Measurements from ENCODE around the gene TMEM131L.

GRCh38 chr4:153499005-153499404 lies 32.8 kb downstream of the TMEM131L start:
- TF ChIP-seq MAX (IDR thresholded peaks at IDR 0.05; ENCODE audit: insufficient read depth, insufficient read length) (no peak), POLR2AphosphoS5 (IDR thresholded peaks at IDR 0.05; ENCODE audit: insufficient read depth, low read depth, low read length) (no peak), MYC (IDR thresholded peaks at IDR 0.05; ENCODE audit: low read depth, low read length) (no peak)

All from endothelial cell of umbilical vein (primary cell).